ENCODE measurements around the gene ACP3. TPM values are rescaled to one million over a fixed set of nuclear protein-coding genes. Genes with fewer than 3 reads are reported as not detected.
"Not testable (repeated sequence)": the region's sequence is repeated elsewhere in the genome, so short reads cannot be mapped to it uniquely, and the experiment has no call there.

Gene ACP3
- total and polyA plus RNA-seq, 9 donors = 0.29 to 3.4 (median 0.58) TPM

- WGBS (ENCODE audit: insufficient coverage) = no CpG with 5 or more reads among the region's 9 CpGs
Measured at GRCh38 chr3:132354916-132355702, 37.9 kb downstream of the ACP3 start.

GRCh38 chr3:132356568-132356967, 39.4 kb downstream of the ACP3 start:
- Histone ChIP-seq H3K27ac (ENCODE audit: low read length) (no peak overlapping the region), H3K36me3 (ENCODE audit: control insufficient read depth, insufficient read depth, low read length) (no peaks in the 10 kb centered on the region), H3K4me1 (ENCODE audit: control insufficient read depth, insufficient read depth, low read length) (no peaks in the 10 kb centered on the region), H3K9me3 (replicated peaks; ENCODE audit: control insufficient read depth, low read depth, low read length) (no peaks in the 10 kb centered on the region), H3K4me3 (ENCODE audit: low read length) (no peak overlapping the region), H3K27me3 (ENCODE audit: control insufficient read depth, insufficient read depth, low read length) (no peaks in the 10 kb centered on the region)
- DNase-seq = no peak
- 82% methylated on average over 5 of the region's 5 CpGs for WGBS (ENCODE audit: insufficient coverage)

More at GRCh38 chr3:132354916-132355702, 37.9 kb downstream of the ACP3 start:
- no peaks in the 10 kb centered on the region for H3K27me3 ChIP-seq (ENCODE audit: control insufficient read depth, insufficient read depth, low read length)
- no peaks in the 10 kb centered on the region for H3K4me1 ChIP-seq (ENCODE audit: control insufficient read depth, insufficient read depth, low read length)
- H3K9me3 ChIP-seq (replicated peaks; ENCODE audit: control insufficient read depth, low read depth, low read length) = no peaks in the 10 kb centered on the region
- H3K4me3 ChIP-seq (ENCODE audit: low read length) = no peak overlapping the region
- H3K27ac ChIP-seq (ENCODE audit: low read length) = no peak overlapping the region
- no peak for DNase-seq
- no peaks in the 10 kb centered on the region for H3K36me3 ChIP-seq (ENCODE audit: control insufficient read depth, insufficient read depth, low read length)

- Histone ChIP-seq H3K36me3 (ENCODE audit: control insufficient read depth, insufficient read depth, low read length) (no peaks in the 10 kb centered on the region), H3K27me3 (ENCODE audit: control insufficient read depth, insufficient read depth, low read length) (no peaks in the 10 kb centered on the region), H3K9me3 (replicated peaks; ENCODE audit: control insufficient read depth, low read depth, low read length) (no peaks in the 10 kb centered on the region), H3K4me1 (ENCODE audit: control insufficient read depth, insufficient read depth, low read length) (no peaks in the 10 kb centered on the region), H3K4me3 (ENCODE audit: low read length) (no peak overlapping the region), H3K27ac (ENCODE audit: low read length) (no peak overlapping the region)
- no CpG with 5 or more reads among the region's 1 CpG for WGBS (ENCODE audit: insufficient coverage)
- DNase-seq = no peak
Measured at GRCh38 chr3:132360717-132361116, 43.5 kb downstream of the ACP3 start.

DNA sequence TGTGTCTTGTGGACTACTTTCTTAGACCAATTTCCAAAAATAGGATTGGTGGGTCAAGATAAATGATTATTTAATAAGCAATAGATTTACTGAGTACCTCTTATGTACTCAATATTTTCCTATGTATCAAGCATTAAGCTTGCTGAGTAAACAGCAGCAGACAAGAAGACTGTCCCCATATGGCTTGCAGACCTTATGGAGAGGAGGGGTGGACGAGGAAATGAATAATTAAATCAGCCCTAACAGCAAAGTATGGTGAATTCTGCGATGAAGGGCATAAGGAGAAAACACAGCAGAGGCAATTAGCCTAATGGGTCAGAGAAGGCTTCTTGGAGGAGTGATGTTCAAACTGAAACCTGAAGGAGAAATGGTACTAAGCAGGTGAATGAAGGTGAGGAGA, 45.1 kb downstream of the ACP3 start:
- no peak overlapping the region for H3K4me3 ChIP-seq (ENCODE audit: low read length)
- H3K4me1 ChIP-seq (ENCODE audit: control insufficient read depth, insufficient read depth, low read length) = no peaks in the 10 kb centered on the region
- H3K36me3 ChIP-seq (ENCODE audit: control insufficient read depth, insufficient read depth, low read length) = no peaks in the 10 kb centered on the region
- no peaks in the 10 kb centered on the region for H3K9me3 ChIP-seq (replicated peaks; ENCODE audit: control insufficient read depth, low read depth, low read length)
- H3K27ac ChIP-seq (ENCODE audit: low read length) = no peak overlapping the region
- no peaks in the 10 kb centered on the region for H3K27me3 ChIP-seq (ENCODE audit: control insufficient read depth, insufficient read depth, low read length)
- DNase-seq = no peak
- 65% methylated on average over 2 of the region's 2 CpGs for WGBS (ENCODE audit: insufficient coverage)

GRCh38 chr3:132368515-132368914, 51.3 kb downstream of the ACP3 start:
- H3K27me3 ChIP-seq (ENCODE audit: control insufficient read depth, insufficient read depth, low read length) = no peaks in the 10 kb centered on the region
- H3K36me3 ChIP-seq (ENCODE audit: control insufficient read depth, insufficient read depth, low read length) = no peaks in the 10 kb centered on the region
- no peak overlapping the region for H3K27ac ChIP-seq (ENCODE audit: low read length)
- WGBS (ENCODE audit: insufficient coverage) = 88% methylated on average over 1 of the region's 2 CpGs
- DNase-seq = no peak
- no peak overlapping the region for H3K4me3 ChIP-seq (ENCODE audit: low read length)
- H3K4me1 ChIP-seq (ENCODE audit: control insufficient read depth, insufficient read depth, low read length) = no peaks in the 10 kb centered on the region
- no peaks in the 10 kb centered on the region for H3K9me3 ChIP-seq (replicated peaks; ENCODE audit: control insufficient read depth, low read depth, low read length)

GRCh38 chr3:132368962-132369361, 51.8 kb downstream of the ACP3 start:
- Histone ChIP-seq H3K4me1 (ENCODE audit: control insufficient read depth, insufficient read depth, low read length) (no peaks in the 10 kb centered on the region), H3K27me3 (ENCODE audit: control insufficient read depth, insufficient read depth, low read length) (no peaks in the 10 kb centered on the region), H3K4me3 (ENCODE audit: low read length) (no peak overlapping the region), H3K27ac (ENCODE audit: low read length) (no peak overlapping the region), H3K9me3 (replicated peaks; ENCODE audit: control insufficient read depth, low read depth, low read length) (no peaks in the 10 kb centered on the region), H3K36me3 (ENCODE audit: control insufficient read depth, insufficient read depth, low read length) (no peaks in the 10 kb centered on the region)
- no peak for DNase-seq

- DNase-seq; H3K27me3 ChIP-seq (ENCODE audit: control insufficient read depth, insufficient read depth, low read length); H3K9me3 ChIP-seq (replicated peaks; ENCODE audit: control insufficient read depth, low read depth, low read length); H3K4me1 ChIP-seq (ENCODE audit: control insufficient read depth, insufficient read depth, low read length); H3K27ac ChIP-seq (ENCODE audit: low read length); H3K4me3 ChIP-seq (ENCODE audit: low read length); H3K36me3 ChIP-seq (ENCODE audit: control insufficient read depth, insufficient read depth, low read length): not testable (repeated sequence)
- WGBS (ENCODE audit: insufficient coverage) = 85% methylated on average over 22 of the region's 25 CpGs
Measured at GRCh38 chr3:132376945-132377354, 59.7 kb downstream of the ACP3 start.

- no peak for DNase-seq
- H3K27ac ChIP-seq (ENCODE audit: low read length) = no peak overlapping the region
- WGBS (ENCODE audit: insufficient coverage) = no CpG with 5 or more reads among the region's 2 CpGs
- no peaks in the 10 kb centered on the region for H3K27me3 ChIP-seq (ENCODE audit: control insufficient read depth, insufficient read depth, low read length)
- H3K4me3 ChIP-seq (ENCODE audit: low read length) = no peak overlapping the region
- no peaks in the 10 kb centered on the region for H3K9me3 ChIP-seq (replicated peaks; ENCODE audit: control insufficient read depth, low read depth, low read length)
- H3K4me1 ChIP-seq (ENCODE audit: control insufficient read depth, insufficient read depth, low read length) = no peaks in the 10 kb centered on the region
- H3K36me3 ChIP-seq (ENCODE audit: control insufficient read depth, insufficient read depth, low read length) = no peaks in the 10 kb centered on the region
Measured at GRCh38 chr3:132378048-132378762, 61.0 kb downstream of the ACP3 start.

GRCh38 chr3:132378846-132379245, 61.6 kb downstream of the ACP3 start:
- WGBS (ENCODE audit: insufficient coverage) = 20% methylated on average over 1 of the region's 2 CpGs
- Histone ChIP-seq H3K27me3 (ENCODE audit: control insufficient read depth, insufficient read depth, low read length) (no peaks in the 10 kb centered on the region), H3K27ac (ENCODE audit: low read length) (no peak overlapping the region), H3K36me3 (ENCODE audit: control insufficient read depth, insufficient read depth, low read length) (no peaks in the 10 kb centered on the region), H3K4me1 (ENCODE audit: control insufficient read depth, insufficient read depth, low read length) (no peaks in the 10 kb centered on the region), H3K9me3 (replicated peaks; ENCODE audit: control insufficient read depth, low read depth, low read length) (no peaks in the 10 kb centered on the region), H3K4me3 (ENCODE audit: low read length) (no peak overlapping the region)
- DNase-seq = no peak

GRCh38 chr3:132380920-132381319, 63.7 kb downstream of the ACP3 start:
- no peaks in the 10 kb centered on the region for H3K9me3 ChIP-seq (replicated peaks; ENCODE audit: control insufficient read depth, low read depth, low read length)
- no peak overlapping the region for H3K27ac ChIP-seq (ENCODE audit: low read length)

More at GRCh38 chr3:132380920-132381319, 63.7 kb downstream of the ACP3 start:
- no peak overlapping the region for H3K4me3 ChIP-seq (ENCODE audit: low read length)
- no peak for DNase-seq
- WGBS (ENCODE audit: insufficient coverage) = no CpG with 5 or more reads among the region's 1 CpG
- H3K36me3 ChIP-seq (ENCODE audit: control insufficient read depth, insufficient read depth, low read length) = no peaks in the 10 kb centered on the region
- no peaks in the 10 kb centered on the region for H3K27me3 ChIP-seq (ENCODE audit: control insufficient read depth, insufficient read depth, low read length)
- no peaks in the 10 kb centered on the region for H3K4me1 ChIP-seq (ENCODE audit: control insufficient read depth, insufficient read depth, low read length)

All from muscle of leg (tissue), 11 donors.